ENCODE data around the gene ZFAND3.
A peak's percentile ranks its signal among the peaks of the same experiment; 100 is the strongest.

ZFAND3 gene

GRCh38 chr6:38185752-38186151 lies 366.2 kb downstream of the ZFAND3 start:
- DNase-seq, result peak in 2 of 10 donors; percentile 7 to 21
- intact Hi-C loops (cut with DNase I), result no loop called here

- intact Hi-C loops (cut with DNase I), result no loop called here
- DNase-seq, result peak in 1 of 10 donors; percentile 74
Measured at GRCh38 chr6:38187325-38187724, 367.8 kb downstream of the ZFAND3 start.

- peak in 2 of 10 donors; percentile 67 to 77 for DNase-seq
- intact Hi-C loops (cut with DNase I), result no loop called here
Measured at GRCh38 chr6:38187811-38188590, 368.5 kb downstream of the ZFAND3 start.

GRCh38 chr6:38188677-38189335 lies 369.3 kb downstream of the ZFAND3 start:
- DNase-seq, result peak in 1 of 10 donors; percentile 59
- intact Hi-C loops (cut with DNase I), result no loop called here

- intact Hi-C loops (cut with DNase I), result no loop called here
Measured at GRCh38 chr6:38191418-38191817, 371.9 kb downstream of the ZFAND3 start.

GRCh38 chr6:38192011-38192410 lies 372.5 kb downstream of the ZFAND3 start:
- intact Hi-C loops (cut with DNase I), result no loop called here
- DNase-seq, result peak in 1 of 10 donors; percentile 58

More at GRCh38 chr6:38191418-38191817, 371.9 kb downstream of the ZFAND3 start:
- DNase-seq, result peak in 1 of 10 donors; percentile 71

GRCh38 chr6:38192487-38192886 lies 373.0 kb downstream of the ZFAND3 start:
- peak in 2 of 10 donors; percentile 11 to 26 for DNase-seq
- intact Hi-C loops (cut with DNase I), result no loop called here

GRCh38 chr6:38193051-38193450 lies 373.5 kb downstream of the ZFAND3 start:
- intact Hi-C loops (cut with DNase I), result no loop called here
- DNase-seq, result peak in 1 of 10 donors; percentile 33

- DNase-seq, result peak in 1 of 10 donors; percentile 70
- intact Hi-C loops (cut with DNase I), result no loop called here
Measured at GRCh38 chr6:38193481-38194281, 374.2 kb downstream of the ZFAND3 start.

- intact Hi-C loops (cut with DNase I), result no loop called here
- no peak for DNase-seq
Measured at GRCh38 chr6:38194282-38194572, 374.7 kb downstream of the ZFAND3 start.

- intact Hi-C loops (cut with DNase I), result no loop called here
- peak in 1 of 10 donors; percentile 47 for DNase-seq
Measured at GRCh38 chr6:38194589-38194988, 375.1 kb downstream of the ZFAND3 start.

- DNase-seq, result peak in 1 of 10 donors; percentile 9
- intact Hi-C loops (cut with DNase I), result no loop called here
Measured at GRCh38 chr6:38195113-38195635, 375.6 kb downstream of the ZFAND3 start.

- peak in 1 of 10 donors; percentile 44 for DNase-seq
- intact Hi-C loops (cut with DNase I), result no loop called here
Measured at GRCh38 chr6:38198219-38198618, 378.7 kb downstream of the ZFAND3 start.
